GM23248 (cell line): ENCODE measurements around the gene SLC16A2. TPM values are rescaled to one million over a fixed set of nuclear protein-coding genes. Genes with fewer than 3 reads are reported as not detected.

Experiments
- DNase-seq: peaks from one replicate; pipeline ENCODE4 v3.0.0-alpha.2; 2015
- H2AFZ ChIP-seq: fragments of 200-600 bp; sonication (generic); 2 replicates; pipeline ENCODE4 v1.6.1; 2016; ENCODE audit warnings: antibody characterized with exemption
- H3F3A ChIP-seq: fragments of 200-600 bp; sonication (generic); 2 replicates; pipeline ENCODE4 v1.6.1; 2016; ENCODE audit warnings: mild to moderate bottlenecking, antibody characterized with exemption, mixed run types; ENCODE audit not compliant: insufficient read depth
- H3K27ac ChIP-seq: fragments of 200-600 bp; sonication (generic); 2 replicates; pipeline ENCODE4 v1.5.1; 2016; ENCODE audit warnings: mild to moderate bottlenecking
- H3K27me3 ChIP-seq: fragments of 200-600 bp; sonication (generic); replicated peaks from 2 replicates; pipeline ENCODE4 v1.6.1; 2016; ENCODE audit warnings: mild to moderate bottlenecking; ENCODE audit not compliant: insufficient read depth
- H3K36me3 ChIP-seq: fragments of 200-600 bp; sonication (generic); 2 replicates; pipeline ENCODE4 v1.6.1; 2016; ENCODE audit warnings: low read depth, mild to moderate bottlenecking
- H3K4me1 ChIP-seq: fragments of 200-600 bp; sonication (generic); 2 replicates; pipeline ENCODE4 v1.6.1; 2016; ENCODE audit warnings: mild to moderate bottlenecking; ENCODE audit not compliant: insufficient read depth
- H3K4me2 ChIP-seq: fragments of 200-600 bp; sonication (generic); one replicate; pipeline ENCODE4 v1.6.1; 2016; ENCODE audit warnings: mild to moderate bottlenecking; ENCODE audit not compliant: unreplicated experiment
- H3K4me3 ChIP-seq: fragments of 200-600 bp; sonication (generic); 2 replicates; pipeline ENCODE4 v1.5.1; 2016; ENCODE audit warnings: mild to moderate bottlenecking
- H3K79me2 ChIP-seq: fragments of 200-600 bp; sonication (generic); 2 replicates; pipeline ENCODE4 v1.6.1; 2016; ENCODE audit warnings: mild to moderate bottlenecking; ENCODE audit not compliant: insufficient read depth
- H3K9ac ChIP-seq: fragments of 200-600 bp; sonication (generic); 2 replicates; pipeline ENCODE4 v1.6.1; 2016; ENCODE audit warnings: mild to moderate bottlenecking
- H3K9me2 ChIP-seq: fragments of 200-600 bp; sonication (generic); 2 replicates; pipeline ENCODE4 v1.6.1; 2016; ENCODE audit warnings: mixed run types, mild to moderate bottlenecking, moderate library complexity; ENCODE audit not compliant: insufficient read depth
- H3K9me3 ChIP-seq: fragments of 200-600 bp; sonication (generic); one replicate; pipeline ENCODE4 v1.6.1; 2017; ENCODE audit warnings: low read depth
- H4K20me1 ChIP-seq: fragments of 200-600 bp; sonication (generic); 2 replicates; pipeline ENCODE4 v1.6.0; 2016; ENCODE audit not compliant: insufficient read depth
- EZH2 ChIP-seq: fragments of 200-600 bp; sonication (generic); IDR thresholded peaks from 2 replicates; pipeline ENCODE4 v1.6.1; 2018; ENCODE audit warnings: antibody characterized with exemption, mild to moderate bottlenecking; ENCODE audit not compliant: insufficient read depth, poor library complexity, severe bottlenecking
- EZH2phosphoT487 ChIP-seq: fragments of 200-600 bp; sonication (generic); IDR thresholded peaks from 2 replicates; pipeline ENCODE4 v1.6.1; 2018; ENCODE audit warnings: antibody characterized with exemption, moderate library complexity, mild to moderate bottlenecking, low read depth; ENCODE audit not compliant: insufficient read depth
- WGBS, 2 experiments: methylation state at CpG; one replicate each; pipeline ENCODE4 v1.1.6; 2015 to 2017; ENCODE audit warnings: low lambda C conversion rate in 2 of 2, low coverage in 1 of 2; ENCODE audit errors: missing lambda C conversion rate in 2 of 2; 5-methylcytosine and 5-hydroxymethylcytosine counted together
- in situ Hi-C: fragments of 300-500 bp; cut with MboI; formaldehyde crosslinking; loops from 2 replicates; pipeline ENCODE4 v1.15.0; 2020
- polyA plus RNA-seq: library from polyadenylated mRNA; unstranded; fragments of >200 nt; fragmentation: Nextera tagmentation; extraction: Ambion mirVana; gene quantifications from 2 replicates; pipeline ENCODE4 v1.2.1, GENCODE V29; 2016
- total RNA-seq: library from RNA; depleted of rRNA; stranded (reverse); fragments of >200 nt; shearing (Covaris generic); gene quantifications from 2 replicates; pipeline ENCODE4 v1.2.3, GENCODE V29; 2014

Gene SLC16A2
- total and polyA plus RNA-seq, 2 experiments from 2014 or later, result 53.0 to 55.6 TPM

GRCh38 chrX:74500555-74500954 lies 79.3 kb downstream of the SLC16A2 start:
- no peaks in the 10 kb centered on the region for H3K27me3 ChIP-seq
- no peaks in the 10 kb centered on the region for H4K20me1 ChIP-seq
- no peak overlapping the region for H3K4me2 ChIP-seq
- no peaks in the 10 kb centered on the region for H3K4me1 ChIP-seq
- H3K9me3 ChIP-seq, result no peaks in the 10 kb centered on the region
- no peaks in the 10 kb centered on the region for H3F3A ChIP-seq
- no peak overlapping the region for H3K9ac ChIP-seq
- TF ChIP-seq EZH2, result no peak
- no peak for TF ChIP-seq EZH2phosphoT487
- no peak overlapping the region for H3K27ac ChIP-seq
- no peak for DNase-seq
- H3K4me3 ChIP-seq, result no peak overlapping the region
- in situ Hi-C loops, result no loop called here
- H3K9me2 ChIP-seq, result no peaks in the 10 kb centered on the region
- WGBS, 2 experiments, result 99 to 100% methylated on average over 4 of the region's 4 CpGs
- H3K36me3 ChIP-seq, result no peaks in the 10 kb centered on the region
- H2AFZ ChIP-seq, result no peak overlapping the region
- 0 out of 2 replicates have a peak, but pooled peaks cover 5% of the 10 kb centered on the region for H3K79me2 ChIP-seq

GRCh38 chrX:74505437-74505836 lies 84.1 kb downstream of the SLC16A2 start:
- Histone ChIP-seq H3K9me3 (no peaks in the 10 kb centered on the region), H3K4me2 (no peak overlapping the region), H3K79me2 (no peaks in the 10 kb centered on the region), H3K4me1 (peaks cover 8% of the 10 kb centered on the region; the same call in 1 of the 2 replicates), H2AFZ (no peak overlapping the region), H3K9me2 (no peaks in the 10 kb centered on the region), H3K4me3 (no peak overlapping the region), H3K9ac (no peak overlapping the region), H3K27ac (no peak overlapping the region), H4K20me1 (no peaks in the 10 kb centered on the region), H3K36me3 (no peaks in the 10 kb centered on the region), H3F3A (no peaks in the 10 kb centered on the region), H3K27me3 (no peaks in the 10 kb centered on the region)
- DNase-seq, result no peak
- 10 to 36% methylated on average over 2 of the region's 2 CpGs for WGBS, 2 experiments
- TF ChIP-seq EZH2phosphoT487, result no peak
- no peak for TF ChIP-seq EZH2
- in situ Hi-C loops, result no loop called here

GRCh38 chrX:74506317-74507115 lies 85.2 kb downstream of the SLC16A2 start:
- TF ChIP-seq EZH2, result no peak
- TF ChIP-seq EZH2phosphoT487, result no peak
- in situ Hi-C loops, result no loop called here

GRCh38 chrX:74507191-74507590 lies 85.9 kb downstream of the SLC16A2 start:
- no peaks in the 10 kb centered on the region for H3K27me3 ChIP-seq
- H3K9me3 ChIP-seq, result no peaks in the 10 kb centered on the region
- no peaks in the 10 kb centered on the region for H3K36me3 ChIP-seq
- H3K4me1 ChIP-seq, result peaks cover 8% of the 10 kb centered on the region; the same call in 1 of the 2 replicates
- no peak overlapping the region for H3K4me2 ChIP-seq
- H3K9me2 ChIP-seq, result no peaks in the 10 kb centered on the region
- TF ChIP-seq EZH2phosphoT487, result no peak
- in situ Hi-C loops, result no loop called here
- DNase-seq, result no peak
- H3K9ac ChIP-seq, result no peak overlapping the region
- no peak overlapping the region for H3K27ac ChIP-seq
- no peaks in the 10 kb centered on the region for H3K79me2 ChIP-seq
- H3K4me3 ChIP-seq, result no peak overlapping the region
- H3F3A ChIP-seq, result no peaks in the 10 kb centered on the region
- no peaks in the 10 kb centered on the region for H4K20me1 ChIP-seq
- 94 to 95% methylated on average over 4 of the region's 4 CpGs for WGBS, 2 experiments
- no peak overlapping the region for H2AFZ ChIP-seq

More at GRCh38 chrX:74506317-74507115, 85.2 kb downstream of the SLC16A2 start:
- Histone ChIP-seq H3K9ac (no peak overlapping the region), H3K9me3 (no peaks in the 10 kb centered on the region), H3K27ac (no peak overlapping the region), H3K4me1 (peaks cover 8% of the 10 kb centered on the region; the same call in 1 of the 2 replicates), H4K20me1 (no peaks in the 10 kb centered on the region), H3K4me3 (no peak overlapping the region), H3K79me2 (no peaks in the 10 kb centered on the region), H3K36me3 (no peaks in the 10 kb centered on the region), H3K4me2 (no peak overlapping the region), H3K9me2 (no peaks in the 10 kb centered on the region), H3K27me3 (no peaks in the 10 kb centered on the region), H2AFZ (no peak overlapping the region), H3F3A (no peaks in the 10 kb centered on the region)
- 73 to 82% methylated on average over 4 to 8 of the region's 8 CpGs for WGBS, 2 experiments
- DNase-seq, result no peak
